ENCODE data around the gene SLC29A4. TPM values are rescaled to one million over a fixed set of nuclear protein-coding genes. Genes with fewer than 3 reads are reported as not detected.
"Not testable (repeated sequence)": the region's sequence is repeated elsewhere in the genome, so short reads cannot be mapped to it uniquely, and the experiment has no call there.

Gene SLC29A4
- total and polyA plus RNA-seq, 2 donors (not counting 3 experiments of a cell fraction or from before 2014, with no cell fraction given): 5.2 to 7.7 TPM

DNA sequence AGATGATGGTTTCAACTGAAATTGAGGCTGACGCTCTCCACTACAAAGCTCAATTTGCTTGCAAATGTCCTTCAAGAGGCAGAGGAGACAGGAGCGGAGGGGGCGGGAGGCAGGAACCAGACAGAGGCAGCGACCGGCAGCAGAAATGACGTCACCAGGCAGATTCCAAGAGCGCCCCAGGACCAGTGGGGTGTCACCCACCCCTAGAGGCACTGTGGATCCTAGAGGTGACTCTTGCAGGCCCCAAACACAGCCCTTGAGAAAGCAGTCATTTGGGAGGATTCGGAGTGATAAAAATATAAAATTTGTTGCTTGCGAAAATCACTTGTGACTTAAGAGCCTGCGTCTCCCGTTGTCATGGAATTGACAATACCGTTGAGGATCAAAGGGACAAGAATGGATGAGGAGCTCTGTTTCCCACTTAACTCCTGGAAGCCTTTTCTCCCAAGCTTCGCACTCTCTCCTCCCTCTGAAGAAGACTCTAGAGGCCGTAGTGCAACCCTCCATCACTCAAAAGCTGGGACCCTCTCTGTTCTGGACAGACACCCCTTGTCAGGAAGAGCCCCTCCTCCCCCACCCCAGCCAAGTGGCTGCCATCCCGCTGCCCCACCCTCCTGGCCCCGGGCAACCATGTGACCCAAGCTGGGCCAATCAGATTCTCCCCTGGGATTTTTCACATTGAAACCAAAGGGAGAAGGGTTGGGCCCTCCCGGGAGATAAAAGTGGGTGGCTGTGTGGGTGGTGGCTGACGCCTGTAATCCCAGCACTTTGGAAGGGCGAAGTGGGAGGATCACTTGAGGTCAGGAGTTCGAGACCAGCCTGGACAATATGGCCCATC lies 16.3 kb upstream of the SLC29A4 start:
- Histone ChIP-seq H3K9me3 (replicated peaks; ENCODE audit: control insufficient read depth, insufficient read depth, low read length) (no peaks in the 10 kb centered on the region), H3K4me2 (ENCODE audit: insufficient read depth, low read length) (no peak overlapping the region), H3K27ac (ENCODE audit: insufficient read depth, low read depth, low read length) (no peak overlapping the region), H3K36me3 (ENCODE audit: control insufficient read depth in 2 of 2, extremely low read depth in 1 of 2, insufficient read depth in 2 of 2, low read length in 2 of 2) (no peaks in the 10 kb centered on the region), H3K9ac (replicated peaks; ENCODE audit: extremely low read depth, insufficient read depth, low read length) (no peak overlapping the region), H3K9me1 (replicated peaks; ENCODE audit: control insufficient read depth, extremely low read depth, insufficient read depth, low read length) (no peaks in the 10 kb centered on the region), H3K4me1 (ENCODE audit: control insufficient read depth, extremely low read depth, insufficient read depth, low read length) (no peaks in the 10 kb centered on the region), H3K27me3 (ENCODE audit: control insufficient read depth in 2 of 2, insufficient read depth in 2 of 2, low read length in 2 of 2) (no peaks in the 10 kb centered on the region), H3K4me3 (replicated peaks in 1 of 3; ENCODE audit: insufficient read depth in 1 of 3, low read depth in 1 of 3, low read length in 3 of 3) (no peak overlapping the region), H2AFZ (ENCODE audit: low read depth, low read length) (no peak overlapping the region), H3K79me2 (ENCODE audit: control insufficient read depth, insufficient read depth, low read length) (no peaks in the 10 kb centered on the region), H4K20me1 (replicated peaks; ENCODE audit: control insufficient read depth, extremely low read depth, insufficient read depth, low read length) (no peaks in the 10 kb centered on the region)
- DNase-seq (ENCODE audit: low read depth, low spot score) (no peak), FAIRE-seq (no peak)
- CTCF ChIA-PET: no interaction called here
- TF ChIP-seq, protein P1, sequence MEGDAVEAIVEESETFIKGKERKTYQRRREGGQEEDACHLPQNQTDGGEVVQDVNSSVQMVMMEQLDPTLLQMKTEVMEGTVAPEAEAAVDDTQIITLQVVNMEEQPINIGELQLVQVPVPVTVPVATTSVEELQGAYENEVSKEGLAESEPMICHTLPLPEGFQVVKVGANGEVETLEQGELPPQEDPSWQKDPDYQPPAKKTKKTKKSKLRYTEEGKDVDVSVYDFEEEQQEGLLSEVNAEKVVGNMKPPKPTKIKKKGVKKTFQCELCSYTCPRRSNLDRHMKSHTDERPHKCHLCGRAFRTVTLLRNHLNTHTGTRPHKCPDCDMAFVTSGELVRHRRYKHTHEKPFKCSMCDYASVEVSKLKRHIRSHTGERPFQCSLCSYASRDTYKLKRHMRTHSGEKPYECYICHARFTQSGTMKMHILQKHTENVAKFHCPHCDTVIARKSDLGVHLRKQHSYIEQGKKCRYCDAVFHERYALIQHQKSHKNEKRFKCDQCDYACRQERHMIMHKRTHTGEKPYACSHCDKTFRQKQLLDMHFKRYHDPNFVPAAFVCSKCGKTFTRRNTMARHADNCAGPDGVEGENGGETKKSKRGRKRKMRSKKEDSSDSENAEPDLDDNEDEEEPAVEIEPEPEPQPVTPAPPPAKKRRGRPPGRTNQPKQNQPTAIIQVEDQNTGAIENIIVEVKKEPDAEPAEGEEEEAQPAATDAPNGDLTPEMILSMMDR (IDR thresholded peaks at IDR 0.05; ENCODE audit: extremely low read depth in 1 of 2, insufficient read depth in 1 of 2, low read depth in 1 of 2, low read length in 2 of 2): no peak
- TF ChIP-seq, protein P2, sequence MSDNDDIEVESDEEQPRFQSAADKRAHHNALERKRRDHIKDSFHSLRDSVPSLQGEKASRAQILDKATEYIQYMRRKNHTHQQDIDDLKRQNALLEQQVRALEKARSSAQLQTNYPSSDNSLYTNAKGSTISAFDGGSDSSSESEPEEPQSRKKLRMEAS (IDR thresholded peaks at IDR 0.05; ENCODE audit: insufficient read depth, insufficient read length): no peak
- no peak for TF ChIP-seq POLR2A (IDR thresholded peaks at IDR 0.05; ENCODE audit: low read depth, low read length)
- TF ChIP-seq MYC (IDR thresholded peaks at IDR 0.05; ENCODE audit: low read depth, low read length): no peak
- TF ChIP-seq FOS (IDR thresholded peaks at IDR 0.05; ENCODE audit: borderline replicate concordance, insufficient read depth, low read length): no peak
- no peak for TF ChIP-seq GATA2 (IDR thresholded peaks at IDR 0.05; ENCODE audit: insufficient read depth, insufficient read length, low read depth, low read length)
- TF ChIP-seq JUN (IDR thresholded peaks at IDR 0.05; ENCODE audit: borderline replicate concordance, insufficient read depth, insufficient read length, low read depth): no peak
- TF ChIP-seq EZH2 (IDR thresholded peaks at IDR 0.05; ENCODE audit: borderline replicate concordance, low read depth, low read length, severe bottlenecking): no peak
- no peak for TF ChIP-seq POLR2AphosphoS5 (IDR thresholded peaks at IDR 0.05; ENCODE audit: insufficient read depth, low read depth, low read length)
- dilution Hi-C loops (cut with MboI; ENCODE audit: extremely low pct_ligation_motif_present, low sequenced_read_pairs) (no loop called here), intact Hi-C loops (cut with micrococcal nuclease) (no loop called here)
- POLR2A ChIA-PET: no interaction called here
- BruUV-seq (replicated peaks): no TSS peak

- H2AFZ ChIP-seq (ENCODE audit: low read depth, low read length); H4K20me1 ChIP-seq (replicated peaks; ENCODE audit: control insufficient read depth, extremely low read depth, insufficient read depth, low read length); H3K9me3 ChIP-seq (replicated peaks; ENCODE audit: control insufficient read depth, insufficient read depth, low read length); POLR2A ChIA-PET; H3K9me1 ChIP-seq (replicated peaks; ENCODE audit: control insufficient read depth, extremely low read depth, insufficient read depth, low read length); H3K4me1 ChIP-seq (ENCODE audit: control insufficient read depth, extremely low read depth, insufficient read depth, low read length); H3K27ac ChIP-seq (ENCODE audit: insufficient read depth, low read depth, low read length); H3K4me3 ChIP-seq (replicated peaks in 1 of 3; ENCODE audit: insufficient read depth in 1 of 3, low read depth in 1 of 3, low read length in 3 of 3); H3K9ac ChIP-seq (replicated peaks; ENCODE audit: extremely low read depth, insufficient read depth, low read length); H3K79me2 ChIP-seq (ENCODE audit: control insufficient read depth, insufficient read depth, low read length); H3K27me3 ChIP-seq (ENCODE audit: control insufficient read depth in 2 of 2, insufficient read depth in 2 of 2, low read length in 2 of 2); H3K4me2 ChIP-seq (ENCODE audit: insufficient read depth, low read length); intact Hi-C loops (cut with micrococcal nuclease); CTCF ChIA-PET; FAIRE-seq; DNase-seq (ENCODE audit: low read depth, low spot score); dilution Hi-C loops (cut with MboI; ENCODE audit: extremely low pct_ligation_motif_present, low sequenced_read_pairs); BruUV-seq (replicated peaks); H3K36me3 ChIP-seq (ENCODE audit: control insufficient read depth in 2 of 2, extremely low read depth in 1 of 2, insufficient read depth in 2 of 2, low read length in 2 of 2): not testable (repeated sequence)
These were observed 14.9 kb upstream of the SLC29A4 start for GRCh38 chr7:5267829-5268228.

All from endothelial cell of umbilical vein (primary cell).